ENCODE measurements around the gene HIRA. TPM values are rescaled to one million over a fixed set of nuclear protein-coding genes. Genes with fewer than 3 reads are reported as not detected.

Gene HIRA
- total and polyA plus RNA-seq, 2 experiments from 2014 or later, result 9.4 to 58.3 TPM

DNA sequence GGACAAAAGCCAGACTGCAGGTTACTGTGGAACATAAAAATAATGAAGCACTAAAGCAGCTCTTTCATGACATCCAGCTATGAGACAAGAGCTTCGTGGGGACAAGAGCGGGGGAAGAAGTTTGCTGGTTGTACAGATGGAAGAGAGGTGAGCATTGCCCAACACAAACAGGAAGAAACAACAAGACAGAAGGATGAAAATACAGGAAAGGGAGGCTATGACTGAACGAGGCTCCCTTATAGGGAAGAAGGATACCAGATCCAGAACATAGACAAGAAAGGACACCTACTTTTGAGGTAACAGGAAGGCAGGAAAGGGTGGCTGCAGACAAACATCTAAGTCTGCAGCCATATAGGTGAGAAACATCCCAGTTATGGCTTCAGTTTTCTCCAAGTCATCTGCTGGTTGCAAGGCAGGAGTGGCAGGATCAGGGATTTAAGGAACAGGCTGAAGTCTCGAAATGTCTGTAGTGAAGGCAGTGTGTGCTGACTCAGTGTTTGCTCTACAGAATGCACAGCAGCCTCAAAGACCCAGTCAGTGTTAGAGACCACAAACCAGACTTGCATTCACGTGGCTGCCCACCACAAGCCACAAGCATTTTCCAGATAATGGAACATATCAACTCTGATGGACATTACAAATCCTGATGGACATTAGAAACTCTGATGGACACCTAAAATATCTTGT lies 141.9 kb downstream of the HIRA start:
- Histone ChIP-seq H4K20me1 (replicated peaks; ENCODE audit: insufficient read depth) (0 out of 2 replicates have a peak, but pooled peaks cover 4% of the 10 kb centered on the region), H3K27me3 (ENCODE audit: insufficient read depth) (peaks cover 16% of the 10 kb centered on the region), H3K4me3 (no peak overlapping the region), H2AFZ (no peak overlapping the region), H3K27ac (ENCODE audit: low read depth) (no peak overlapping the region), H3K36me3 (ENCODE audit: insufficient read depth) (no peaks in the 10 kb centered on the region), H3K4me1 (ENCODE audit: insufficient read depth) (peaks cover 50% of the 10 kb centered on the region), H3K9me2 (ENCODE audit: insufficient read depth) (no peaks in the 10 kb centered on the region), H3F3A (replicated peaks; ENCODE audit: low read depth) (peaks cover 3% of the 10 kb centered on the region; the same call in 1 of the 2 replicates), H3K79me2 (replicated peaks; ENCODE audit: insufficient read depth) (0 out of 2 replicates have a peak, but pooled peaks cover 4% of the 10 kb centered on the region), H3K4me2 (no peak overlapping the region)
- Mint-ChIP-seq H3K4me1 (peaks cover 48% of the 10 kb centered on the region), H3K4me3 (peak overlapping the region; percentile 5; the same call in 1 of the 3 replicates), H3K36me3 (ENCODE audit: low read depth) (no peaks in the 10 kb centered on the region; the same call in 2 of the 3 replicates), H3K9me3 (no peaks in the 10 kb centered on the region; the same call in 2 of the 3 replicates), H3K27me3 (ENCODE audit: insufficient read depth, low read depth, poor library complexity) (peaks cover 21% of the 10 kb centered on the region), H3K27ac (no peak overlapping the region)
- ATAC-seq (no peak), DNase-seq (ENCODE audit: low spot score) (no peak)
- no peak for TF ChIP-seq ZNF331 (CRISPR knock-in tag; IDR thresholded peaks at IDR 0.05; ENCODE audit: low read depth)
- TF ChIP-seq ZNF462 (CRISPR knock-in tag; IDR thresholded peaks at IDR 0.05), result no peak
- TF ChIP-seq EZH2 (IDR thresholded peaks at IDR 0.05; ENCODE audit: low read depth, unreplicated experiment), result no peak
- no peak for TF ChIP-seq ZNF114 (CRISPR knock-in tag; IDR thresholded peaks at IDR 0.05)
- no peak for TF ChIP-seq NANOG (IDR thresholded peaks at IDR 0.05; ENCODE audit: borderline replicate concordance)
- TF ChIP-seq, protein P1, sequence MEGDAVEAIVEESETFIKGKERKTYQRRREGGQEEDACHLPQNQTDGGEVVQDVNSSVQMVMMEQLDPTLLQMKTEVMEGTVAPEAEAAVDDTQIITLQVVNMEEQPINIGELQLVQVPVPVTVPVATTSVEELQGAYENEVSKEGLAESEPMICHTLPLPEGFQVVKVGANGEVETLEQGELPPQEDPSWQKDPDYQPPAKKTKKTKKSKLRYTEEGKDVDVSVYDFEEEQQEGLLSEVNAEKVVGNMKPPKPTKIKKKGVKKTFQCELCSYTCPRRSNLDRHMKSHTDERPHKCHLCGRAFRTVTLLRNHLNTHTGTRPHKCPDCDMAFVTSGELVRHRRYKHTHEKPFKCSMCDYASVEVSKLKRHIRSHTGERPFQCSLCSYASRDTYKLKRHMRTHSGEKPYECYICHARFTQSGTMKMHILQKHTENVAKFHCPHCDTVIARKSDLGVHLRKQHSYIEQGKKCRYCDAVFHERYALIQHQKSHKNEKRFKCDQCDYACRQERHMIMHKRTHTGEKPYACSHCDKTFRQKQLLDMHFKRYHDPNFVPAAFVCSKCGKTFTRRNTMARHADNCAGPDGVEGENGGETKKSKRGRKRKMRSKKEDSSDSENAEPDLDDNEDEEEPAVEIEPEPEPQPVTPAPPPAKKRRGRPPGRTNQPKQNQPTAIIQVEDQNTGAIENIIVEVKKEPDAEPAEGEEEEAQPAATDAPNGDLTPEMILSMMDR (conservative IDR thresholded peaks at IDR 0.05; ENCODE audit: low read depth in 2 of 2), result no peak
- TF ChIP-seq, protein P2, sequence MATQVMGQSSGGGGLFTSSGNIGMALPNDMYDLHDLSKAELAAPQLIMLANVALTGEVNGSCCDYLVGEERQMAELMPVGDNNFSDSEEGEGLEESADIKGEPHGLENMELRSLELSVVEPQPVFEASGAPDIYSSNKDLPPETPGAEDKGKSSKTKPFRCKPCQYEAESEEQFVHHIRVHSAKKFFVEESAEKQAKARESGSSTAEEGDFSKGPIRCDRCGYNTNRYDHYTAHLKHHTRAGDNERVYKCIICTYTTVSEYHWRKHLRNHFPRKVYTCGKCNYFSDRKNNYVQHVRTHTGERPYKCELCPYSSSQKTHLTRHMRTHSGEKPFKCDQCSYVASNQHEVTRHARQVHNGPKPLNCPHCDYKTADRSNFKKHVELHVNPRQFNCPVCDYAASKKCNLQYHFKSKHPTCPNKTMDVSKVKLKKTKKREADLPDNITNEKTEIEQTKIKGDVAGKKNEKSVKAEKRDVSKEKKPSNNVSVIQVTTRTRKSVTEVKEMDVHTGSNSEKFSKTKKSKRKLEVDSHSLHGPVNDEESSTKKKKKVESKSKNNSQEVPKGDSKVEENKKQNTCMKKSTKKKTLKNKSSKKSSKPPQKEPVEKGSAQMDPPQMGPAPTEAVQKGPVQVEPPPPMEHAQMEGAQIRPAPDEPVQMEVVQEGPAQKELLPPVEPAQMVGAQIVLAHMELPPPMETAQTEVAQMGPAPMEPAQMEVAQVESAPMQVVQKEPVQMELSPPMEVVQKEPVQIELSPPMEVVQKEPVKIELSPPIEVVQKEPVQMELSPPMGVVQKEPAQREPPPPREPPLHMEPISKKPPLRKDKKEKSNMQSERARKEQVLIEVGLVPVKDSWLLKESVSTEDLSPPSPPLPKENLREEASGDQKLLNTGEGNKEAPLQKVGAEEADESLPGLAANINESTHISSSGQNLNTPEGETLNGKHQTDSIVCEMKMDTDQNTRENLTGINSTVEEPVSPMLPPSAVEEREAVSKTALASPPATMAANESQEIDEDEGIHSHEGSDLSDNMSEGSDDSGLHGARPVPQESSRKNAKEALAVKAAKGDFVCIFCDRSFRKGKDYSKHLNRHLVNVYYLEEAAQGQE (IDR thresholded peaks at IDR 0.05; ENCODE audit: unreplicated experiment), result no peak
